Gastrocnemius medialis (tissue), 4 donors: ENCODE measurements around the gene WWP2. TPM values are rescaled to one million over a fixed set of nuclear protein-coding genes. Genes with fewer than 3 reads are reported as not detected.

Experiments
- ATAC-seq, 2 donors: fragments of 150-250 bp; one replicate each; pipeline ENCODE4 v1.9.1; 2016
- DNase-seq, 2 donors: peaks; one replicate each; pipeline ENCODE4 v3.0.0-alpha.2; 2019
- H3K27ac ChIP-seq, 4 donors: fragments of 200-600 bp; sonication (generic); 1 replicate in 1 of 4; 2 replicates in 3 of 4; pipeline ENCODE4 v1.5.1; 2016 to 2018; ENCODE audit warnings: mild to moderate bottlenecking in 2 of 4, moderate library complexity in 1 of 4
- H3K27me3 ChIP-seq, 3 donors: fragments of 200-600 bp; sonication (generic) in 2 of 3; 1 replicate in 1 of 3; 2 replicates in 2 of 3; pipeline versions ENCODE4 v1.5.1 to v1.6.0; 2016 to 2019; ENCODE audit warnings: mild to moderate bottlenecking in 1 of 3, moderate library complexity in 1 of 3
- H3K36me3 ChIP-seq, 2 donors: fragments of 200-600 bp; sonication (generic) in 1 of 2; one replicate each; pipeline ENCODE4 v1.5.1; 2017 to 2018
- H3K4me1 ChIP-seq, 2 donors: fragments of 200-600 bp; sonication (generic) in 1 of 2; one replicate each; pipeline ENCODE4 v1.5.1; 2016 to 2017; ENCODE audit warnings: mild to moderate bottlenecking in 2 of 2
- H3K4me3 ChIP-seq, 4 donors: fragments of 200-600 bp; sonication (generic) in 3 of 4; 1 replicate in 1 of 4; 2 replicates in 3 of 4; pipeline ENCODE4 v1.5.1; 2016 to 2019; ENCODE audit warnings: mild to moderate bottlenecking in 2 of 4
- H3K9me3 ChIP-seq, 3 donors: fragments of 200-600 bp; sonication (generic) in 2 of 3; 1 replicate in 1 of 3; 2 replicates in 2 of 3; pipeline ENCODE4 v1.5.1; 2016 to 2019
- CTCF ChIP-seq, 5 experiments: fragments of 450-650 bp in 3 of 5; fragments of 200-600 bp in 2 of 5; sonication (generic) in 2 of 5; IDR thresholded peaks in 4 of 5; conservative IDR thresholded peaks in 1 of 5; 1 replicate in 4 of 5; 2 replicates in 1 of 5; pipeline ENCODE4 v1.5.1; 2016 to 2019; ENCODE audit warnings: antibody characterized with exemption in 5 of 5, mild to moderate bottlenecking in 3 of 5, moderate library complexity in 3 of 5
- POLR2A ChIP-seq, 2 donors: fragments of 450-650 bp; IDR thresholded peaks; one replicate each; pipeline ENCODE4 v1.6.1; 2017; ENCODE audit warnings: antibody characterized with exemption in 2 of 2, mild to moderate bottlenecking in 2 of 2, moderate library complexity in 2 of 2
- in situ Hi-C, 4 donors: fragments of 200-750 bp; cut with MboI; loops; one replicate each; pipeline versions ENCODE4 v1.15.0 to v1.8.0; 2017; ENCODE audit warnings: low sequenced_read_pairs in 4 of 4
- intact Hi-C: fragments of 100-400 bp; cut with DNase I; formaldehyde crosslinking; loops from one replicate; pipeline ENCODE4 v1.15.1; 2023; ENCODE audit warnings: low total_unique reads
- total RNA-seq, 4 donors: library from RNA; depleted of rRNA; stranded (reverse); fragments of >200 nt; gene quantifications; one replicate each; pipeline versions ENCODE4 v1.1.0 to v1.2.3, GENCODE V29; 2016

WWP2 gene
- total RNA-seq, 4 donors from 2014 or later, result 29.4 to 35.6 (median 31.8) TPM

DNA sequence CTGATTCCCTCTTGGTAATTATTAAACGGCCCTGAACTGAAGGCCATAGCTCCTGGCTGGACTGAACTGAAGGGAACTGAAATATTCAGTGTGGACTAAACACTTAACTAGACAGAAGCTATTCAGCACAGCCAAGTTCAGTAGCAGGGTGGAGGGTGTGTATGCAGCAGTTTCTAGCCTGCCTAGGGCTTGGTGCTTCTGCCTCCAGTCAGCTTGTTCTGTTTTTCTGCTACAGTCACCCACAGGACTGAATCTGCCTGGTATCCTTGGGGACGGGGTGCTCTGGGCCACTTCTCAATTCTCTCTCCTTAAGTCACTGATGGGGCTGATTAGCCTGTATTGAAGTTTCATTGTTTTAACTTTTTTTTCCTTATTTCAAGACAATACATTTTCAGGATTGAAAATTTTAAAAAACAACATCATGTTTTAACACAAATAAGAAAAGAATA lies 77.1 kb downstream of the WWP2 start:
- peaks cover 53 to 55% of the 10 kb centered on the region in 2 donors for H3K4me1 ChIP-seq
- no peak for TF ChIP-seq CTCF (IDR thresholded peaks at IDR 0.05 in 4 of 5, conservative IDR thresholded peaks at IDR 0.05 in 1 of 5)
- no peak for TF ChIP-seq POLR2A (IDR thresholded peaks at IDR 0.05)
- peak overlapping the region; percentile 55 to 81 (median 65) for H3K27ac ChIP-seq
- ATAC-seq (peak in 1 of 2 donors; percentile 23), DNase-seq (no peak)
- no peaks in the 10 kb centered on the region for H3K36me3 ChIP-seq
- H3K9me3 ChIP-seq, result no peaks in the 10 kb centered on the region
- intact Hi-C loops, result no loop called here
- in situ Hi-C loops, result no loop called here
- H3K4me3 ChIP-seq, result no peak overlapping the region
- H3K27me3 ChIP-seq, result no peaks in the 10 kb centered on the region

DNA sequence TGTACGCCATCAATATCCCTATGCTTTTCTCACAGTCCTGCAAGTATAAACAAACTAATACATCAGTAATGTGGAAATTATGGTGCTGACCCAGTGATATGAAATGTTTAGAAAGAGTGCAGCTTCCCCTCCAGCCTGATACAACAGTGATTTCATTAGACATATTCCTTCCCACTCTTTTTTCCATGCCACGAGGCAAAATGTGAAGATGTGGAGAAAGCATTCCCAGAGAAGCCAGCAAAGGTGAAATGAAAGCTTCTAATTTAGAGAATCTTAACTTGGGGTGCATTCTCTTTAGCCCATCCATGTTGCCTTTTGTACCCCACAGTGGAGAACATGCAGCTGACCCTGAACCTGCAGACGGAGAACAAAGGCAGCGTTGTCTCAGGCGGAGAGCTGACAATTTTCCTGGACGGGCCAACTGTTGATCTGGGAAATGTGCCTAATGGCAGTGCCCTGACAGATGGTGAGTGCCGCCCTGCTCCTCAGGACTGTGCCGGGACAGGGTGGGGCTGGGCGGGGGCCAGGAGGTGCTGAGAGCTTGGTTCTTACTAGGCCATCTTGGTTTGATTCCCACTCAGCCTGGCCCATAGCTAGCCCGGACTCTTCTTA lies 77.8 kb downstream of the WWP2 start:
- H3K27ac ChIP-seq, result peak overlapping the region; percentile 55 to 81 (median 65)
- no peak overlapping the region for H3K4me3 ChIP-seq
- no peaks in the 10 kb centered on the region for H3K9me3 ChIP-seq
- no peaks in the 10 kb centered on the region for H3K36me3 ChIP-seq
- in situ Hi-C loops, result loop anchor here in 1 of 4 donors (10.0 kb wide), 1 partner anchor 45 kb away; no protein-coding TSS in a partner anchor
- ATAC-seq, result peak; percentile 79 to 91
- TF ChIP-seq CTCF (IDR thresholded peaks at IDR 0.05 in 4 of 5, conservative IDR thresholded peaks at IDR 0.05 in 1 of 5) (no peak), POLR2A (IDR thresholded peaks at IDR 0.05) (no peak)
- H3K27me3 ChIP-seq, result no peaks in the 10 kb centered on the region
- H3K4me1 ChIP-seq, result peaks cover 48% of the 10 kb centered on the region in 2 donors
- intact Hi-C loops, result no loop called here
- peak; percentile 79 to 85 for DNase-seq

GRCh38 chr16:69840975-69841374 lies 78.8 kb downstream of the WWP2 start:
- intact Hi-C loops, result no loop called here
- DNase-seq, result no peak
- peak overlapping the region in 3 of 4 donors; percentile 2 to 81 (median 55) for H3K27ac ChIP-seq

DNA sequence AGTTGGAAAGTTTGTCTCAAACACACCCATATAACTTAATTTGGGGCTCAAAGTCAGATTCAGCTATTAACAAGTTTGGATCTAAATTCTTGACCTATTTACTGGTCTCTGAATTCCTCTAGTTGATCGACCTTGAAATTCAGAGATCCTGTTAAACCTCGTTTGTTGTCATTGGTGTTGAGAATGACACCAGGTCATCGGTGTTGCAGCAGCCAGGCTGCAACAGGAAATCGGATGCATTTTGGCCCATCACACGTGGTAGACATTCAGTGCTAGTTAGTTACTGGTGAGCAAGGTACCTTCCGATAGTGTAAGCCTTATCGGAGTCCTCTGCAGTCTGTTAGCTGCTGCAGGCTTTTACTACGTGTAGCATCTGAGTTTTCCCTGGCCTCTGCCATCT lies 82.3 kb downstream of the WWP2 start:
- H3K9me3 ChIP-seq, result no peaks in the 10 kb centered on the region
- no peaks in the 10 kb centered on the region for H3K36me3 ChIP-seq
- H3K4me3 ChIP-seq, result no peak overlapping the region
- no peak overlapping the region for H3K27ac ChIP-seq
- no peak for ATAC-seq
- H3K4me1 ChIP-seq, result peaks cover 32 to 35% of the 10 kb centered on the region in 2 donors
- in situ Hi-C loops (loop anchor here in 1 of 4 donors (10.0 kb wide), 1 partner anchor 50 kb away; no protein-coding TSS in a partner anchor), intact Hi-C loops (no loop called here)
- DNase-seq, result no peak
- H3K27me3 ChIP-seq, result no peaks in the 10 kb centered on the region
- no peak for TF ChIP-seq POLR2A (IDR thresholded peaks at IDR 0.05)
- TF ChIP-seq CTCF (IDR thresholded peaks at IDR 0.05 in 4 of 5, conservative IDR thresholded peaks at IDR 0.05 in 1 of 5), result no peak

More at GRCh38 chr16:69840975-69841374, 78.8 kb downstream of the WWP2 start:
- H3K4me1 ChIP-seq, result peaks cover 38 to 40% of the 10 kb centered on the region in 2 donors
- H3K9me3 ChIP-seq, result no peaks in the 10 kb centered on the region
- H3K27me3 ChIP-seq, result no peaks in the 10 kb centered on the region
- TF ChIP-seq CTCF (IDR thresholded peaks at IDR 0.05 in 4 of 5, conservative IDR thresholded peaks at IDR 0.05 in 1 of 5) (no peak), POLR2A (IDR thresholded peaks at IDR 0.05) (no peak)
- in situ Hi-C loops, result loop anchor here in 1 of 4 donors (10.0 kb wide), 1 partner anchor 46 kb away; no protein-coding TSS in a partner anchor
- H3K4me3 ChIP-seq, result no peak overlapping the region
- no peak for ATAC-seq
- H3K36me3 ChIP-seq, result no peaks in the 10 kb centered on the region
